ENCODE measurements around the gene PLEKHA6.

Gene PLEKHA6

DNA sequence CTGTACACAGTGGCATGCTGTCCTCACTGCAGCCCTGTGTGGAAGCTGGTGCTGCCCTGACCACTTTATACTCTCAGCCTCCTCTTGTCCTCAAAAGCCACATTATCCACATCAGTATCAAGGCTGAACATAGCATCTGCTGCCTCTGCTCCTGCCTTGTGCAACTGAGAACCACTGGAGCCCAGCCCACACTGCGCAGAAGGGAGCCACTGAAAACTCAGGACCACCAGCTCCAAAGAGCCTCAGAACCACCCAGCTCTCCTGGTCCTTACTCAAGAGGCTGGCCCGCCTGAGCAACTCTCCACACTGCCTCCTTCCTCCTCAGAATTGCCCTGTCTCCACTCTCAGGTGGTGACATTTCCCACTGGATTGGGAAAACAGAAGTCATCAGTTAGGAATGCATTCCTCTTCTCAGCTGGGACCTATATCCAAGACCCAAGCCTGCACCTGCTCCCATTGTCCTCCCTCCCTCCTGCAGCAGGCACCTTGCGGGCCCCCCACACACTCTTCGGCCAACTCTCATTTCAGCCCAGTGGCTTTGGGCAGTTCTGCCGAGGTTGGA lies 156.4 kb downstream of the PLEKHA6 start:
- DNase-seq: no peak

DNA sequence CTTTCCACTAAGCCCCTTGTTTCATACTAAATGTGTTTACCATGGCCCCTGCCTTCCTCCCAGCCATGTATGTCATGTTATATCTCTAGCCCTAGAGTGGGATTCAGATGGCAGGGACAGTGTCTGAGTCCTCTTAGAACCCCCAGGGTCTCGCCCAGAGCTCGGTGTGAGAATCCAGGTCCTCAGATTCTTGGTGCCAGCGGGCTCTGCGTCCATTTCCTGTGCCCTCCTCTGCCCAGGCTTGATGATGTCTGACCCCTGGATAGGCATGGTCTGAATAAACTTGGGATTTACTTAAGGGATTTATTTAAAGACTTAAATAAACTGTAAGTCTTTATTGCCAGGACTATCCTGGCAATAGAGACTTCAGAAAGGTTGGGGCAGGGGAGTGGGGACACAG lies 157.2 kb downstream of the PLEKHA6 start:
- no peak for DNase-seq

DNA sequence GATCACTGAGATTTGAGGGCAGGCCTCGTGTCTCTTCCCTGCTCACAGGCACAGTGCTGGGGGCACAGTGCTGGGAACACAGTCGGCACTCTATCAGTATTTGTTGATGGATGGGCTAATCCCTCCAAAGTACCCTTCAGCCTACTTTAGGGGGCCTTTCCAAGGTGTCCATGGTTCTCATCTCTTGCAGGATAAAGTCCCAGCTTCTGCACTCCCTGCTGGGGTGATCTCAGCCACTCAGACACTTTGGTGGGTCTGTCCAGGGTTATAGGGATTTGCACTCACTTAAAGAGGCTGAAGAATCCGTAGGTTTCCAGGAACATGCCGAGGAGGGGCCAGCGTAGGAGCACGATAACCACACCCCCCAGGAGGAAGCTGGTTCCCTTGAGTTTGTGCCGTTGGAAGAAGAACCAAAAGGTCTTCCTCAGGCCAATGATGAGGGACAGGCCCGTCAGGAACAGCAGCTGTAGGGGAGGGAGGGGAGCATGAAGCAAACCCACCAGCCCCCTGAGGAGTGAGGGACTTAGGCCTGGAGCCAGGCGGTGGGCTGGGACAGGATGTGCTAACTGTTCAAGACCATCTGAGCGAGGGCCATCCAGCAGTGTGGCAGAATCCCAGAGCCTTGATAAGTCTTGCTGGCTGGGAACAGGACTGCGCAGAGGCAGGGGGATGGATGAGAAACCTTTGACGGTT lies 158.2 kb downstream of the PLEKHA6 start:
- DNase-seq: no peak

- DNase-seq: no peak
Observed at GRCh38 chr1:204199579-204199978, 160.2 kb downstream of the PLEKHA6 start.

GRCh38 chr1:204198348-204199340 lies 161.1 kb downstream of the PLEKHA6 start:
- DNase-seq: no peak

- no peak for DNase-seq
Observed at GRCh38 chr1:204197068-204197467, 162.7 kb downstream of the PLEKHA6 start.

- no peak for DNase-seq
Observed at GRCh38 chr1:204196068-204196795, 163.5 kb downstream of the PLEKHA6 start, which contains the start of gene KISS1. Gene KISS1 (minus strand): TSS chr1:204196491. CDS start chr1:204192876, 3,615 bp downstream.

GRCh38 chr1:204194771-204195170 lies 165.0 kb downstream of the PLEKHA6 start:
- DNase-seq: no peak

- no peak for DNase-seq
Observed at GRCh38 chr1:204194080-204194479, 165.6 kb downstream of the PLEKHA6 start.

DNA sequence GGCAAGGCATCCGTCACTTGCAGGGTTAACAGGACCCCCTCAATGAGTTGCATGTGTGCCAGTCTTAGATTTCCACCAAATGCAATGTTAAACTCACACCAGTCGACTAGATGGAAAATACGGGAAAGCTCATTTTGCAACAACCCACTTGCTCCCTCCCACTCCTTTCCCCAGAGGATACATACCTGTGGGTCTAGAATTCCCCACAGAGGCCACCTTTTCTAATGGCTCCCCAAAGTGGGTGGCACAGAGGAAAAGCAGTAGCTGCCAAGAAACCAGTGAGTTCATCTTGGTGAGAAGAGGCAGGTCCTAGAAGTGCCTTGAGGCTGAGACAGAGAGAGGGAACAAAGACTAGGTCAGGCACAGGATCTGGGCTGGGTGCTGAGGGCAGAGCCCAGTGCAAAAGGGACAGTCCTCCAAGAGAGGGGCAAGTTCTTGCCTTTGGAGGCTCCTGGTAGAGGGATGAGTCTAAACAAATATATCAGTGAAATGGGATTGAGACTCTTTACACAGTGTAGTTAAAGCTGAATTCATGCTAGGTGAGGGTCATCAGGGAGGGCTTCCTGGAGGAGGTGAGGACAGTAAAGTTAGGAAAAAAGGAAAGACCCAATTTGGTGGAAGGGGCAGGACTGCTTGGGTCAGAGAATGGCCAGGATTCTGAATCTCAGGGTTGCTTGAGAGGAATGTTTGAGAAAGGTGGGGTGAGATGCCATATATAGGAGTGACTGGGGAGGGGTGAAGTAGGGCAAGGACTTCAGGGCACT lies 167.0 kb downstream of the PLEKHA6 start:
- DNase-seq: no peak

GRCh38 chr1:204192046-204192445 lies 167.7 kb downstream of the PLEKHA6 start:
- no peak for DNase-seq

GRCh38 chr1:204191456-204191855 lies 168.3 kb downstream of the PLEKHA6 start:
- DNase-seq: no peak

- DNase-seq: no peak
Observed at GRCh38 chr1:204190212-204191211, 169.2 kb downstream of the PLEKHA6 start.

DNA sequence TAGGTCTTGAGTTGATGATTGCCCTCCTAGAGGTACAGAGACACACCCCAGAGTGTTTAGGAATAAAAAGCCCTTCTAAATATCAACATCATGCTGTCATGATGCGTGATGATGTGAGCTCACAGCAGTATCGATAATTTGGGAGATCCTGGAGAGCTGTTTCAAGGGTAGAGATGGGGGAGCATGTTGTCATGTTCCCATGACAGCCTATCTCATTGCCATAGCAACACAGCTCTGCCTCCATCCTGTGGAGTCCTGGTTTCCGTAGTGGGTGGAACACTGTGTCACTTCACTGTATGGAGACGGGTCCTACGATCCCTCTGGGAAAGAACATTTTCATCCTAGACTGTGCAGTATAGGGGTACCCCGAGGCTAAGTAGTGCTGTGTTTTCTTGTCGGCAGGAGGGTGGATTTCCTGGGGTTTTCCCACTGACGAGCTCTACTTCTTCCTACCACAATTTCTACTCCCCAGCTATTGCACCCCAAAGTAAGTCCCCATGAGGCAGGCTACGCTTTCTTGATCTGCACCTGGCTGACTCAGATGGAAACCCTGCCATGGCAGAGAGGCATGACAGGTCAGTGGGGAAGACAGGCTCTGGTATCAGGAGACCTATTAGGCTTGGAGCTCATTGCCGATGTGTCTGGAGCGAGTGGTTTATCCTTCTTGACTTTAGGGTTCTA lies 170.6 kb downstream of the PLEKHA6 start:
- DNase-seq: no peak

GRCh38 chr1:204186597-204186996 lies 173.1 kb downstream of the PLEKHA6 start:
- no peak for DNase-seq

GRCh38 chr1:204181116-204181515 lies 178.6 kb downstream of the PLEKHA6 start:
- no peak for DNase-seq

DNA sequence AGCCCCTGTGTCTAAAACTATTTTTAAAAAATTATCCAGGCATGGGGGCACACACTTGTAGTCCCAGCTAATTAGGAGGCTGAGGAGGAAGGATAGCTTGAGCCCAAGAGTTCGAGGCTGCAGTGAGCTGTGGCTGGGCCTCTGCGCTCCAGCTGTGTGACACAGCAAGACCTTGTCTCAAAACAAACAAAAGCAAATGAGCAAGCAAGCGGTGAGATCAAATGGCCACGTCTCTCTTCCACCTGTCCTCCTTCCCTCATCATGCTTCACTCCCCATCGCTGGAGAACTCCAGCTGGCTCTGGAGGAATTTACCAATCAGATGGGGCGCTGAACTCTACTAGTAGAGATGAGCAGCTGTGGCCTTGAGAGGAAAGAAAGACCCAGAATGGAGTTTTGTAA lies 179.6 kb downstream of the PLEKHA6 start:
- no peak for DNase-seq

GRCh38 chr1:204178487-204179281 lies 181.0 kb downstream of the PLEKHA6 start:
- no peak for DNase-seq

- no peak for DNase-seq
Observed at GRCh38 chr1:204177133-204177532, 182.6 kb downstream of the PLEKHA6 start.
